Stimulated activated CD4-positive, alpha-beta T cell treated with anti-CD3 and anti-CD28 coated beads, Interleukin-1b, Interleukin-23, amount 100 ng/mL, for 24 hours (primary cell): Measurements from ENCODE around the gene PDZRN4.
"Not testable (repeated sequence)": the region's sequence is repeated elsewhere in the genome, so short reads cannot be mapped to it uniquely, and the experiment has no call there.

Experiments
- DNase-seq, 4 experiments: peaks; one replicate each; pipeline ENCODE4 v3.0.0-alpha.2; 2020; ENCODE audit warnings: low read depth in 4 of 4, low spot score in 1 of 4

The PDZRN4 gene

DNA sequence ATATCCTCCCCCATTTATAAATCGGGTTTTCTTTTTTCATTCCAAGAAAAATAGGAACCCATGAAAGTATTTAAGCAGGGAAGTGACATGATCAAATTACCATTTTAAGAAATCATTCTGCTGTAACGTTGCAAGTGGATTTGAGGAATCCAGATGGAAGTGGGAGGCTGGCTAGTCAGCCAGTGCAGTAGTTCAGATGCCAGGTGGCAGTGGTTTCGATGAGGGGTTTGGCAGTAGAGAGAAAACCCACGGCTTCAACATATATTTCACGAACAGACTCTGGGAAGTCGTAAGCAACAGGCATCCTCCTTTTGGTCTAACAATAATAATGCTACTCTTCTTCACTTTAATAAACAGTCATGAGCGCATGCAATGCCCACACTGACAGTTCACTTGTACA lies 25.0 kb downstream of the PDZRN4 start:
- no peak for DNase-seq

DNA sequence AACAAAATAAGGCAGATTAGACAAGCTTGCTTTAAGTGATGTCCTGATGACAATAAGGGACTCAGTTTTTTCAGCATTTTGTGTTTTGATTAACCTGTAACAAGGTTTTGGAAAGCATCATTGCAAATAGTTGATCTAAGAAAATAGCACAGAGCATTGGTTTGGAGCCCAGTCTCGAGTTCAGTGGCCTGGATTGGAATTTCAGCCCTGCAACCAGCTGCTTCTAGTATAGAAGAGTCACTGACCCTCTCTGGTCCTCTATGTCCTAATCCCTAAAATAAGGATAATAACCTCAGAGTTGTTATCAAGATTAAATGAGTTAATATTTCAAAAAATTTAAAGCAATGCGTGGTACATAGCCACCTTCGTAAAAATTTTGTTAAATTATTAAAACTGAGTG lies 25.5 kb downstream of the PDZRN4 start:
- DNase-seq = no peak

DNA sequence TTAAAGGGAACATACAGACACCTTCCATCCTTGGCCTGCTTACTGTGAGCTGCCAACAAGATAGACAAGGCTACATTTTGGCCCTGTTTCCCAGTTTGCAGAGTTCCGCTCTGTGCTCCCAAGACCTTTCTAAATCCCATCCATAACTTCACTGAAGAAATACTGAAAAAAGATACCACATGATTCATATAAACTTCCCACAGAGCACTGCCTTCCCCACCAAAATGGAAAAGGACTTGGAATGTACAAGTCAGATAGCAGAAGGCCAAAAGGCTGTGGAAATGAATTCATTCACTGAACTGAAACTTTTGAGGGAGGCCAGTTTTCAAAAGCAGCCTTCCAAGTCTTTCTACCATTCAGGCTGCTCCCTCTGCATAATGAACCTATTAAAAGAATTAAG lies 29.6 kb downstream of the PDZRN4 start:
- no peak for DNase-seq

DNA sequence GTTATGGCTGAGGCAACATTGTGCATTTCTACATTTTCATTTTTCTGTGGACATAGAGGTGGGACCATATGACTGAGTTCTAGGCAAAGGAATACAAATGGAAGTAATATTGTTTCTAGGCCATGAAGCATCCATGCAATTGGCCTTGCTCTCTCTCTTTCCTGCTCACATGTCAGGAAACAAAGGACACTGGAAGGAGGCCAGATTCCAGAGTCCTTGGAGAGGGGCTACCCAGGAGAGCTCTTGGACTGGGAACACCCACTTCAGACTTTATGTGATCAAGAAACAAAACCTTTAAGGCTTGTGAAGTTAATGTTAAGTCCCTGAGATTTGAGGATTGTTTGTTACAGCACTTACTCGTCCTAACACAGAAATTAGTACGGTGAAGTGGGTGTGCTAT lies 32.8 kb downstream of the PDZRN4 start:
- no peak for DNase-seq

DNA sequence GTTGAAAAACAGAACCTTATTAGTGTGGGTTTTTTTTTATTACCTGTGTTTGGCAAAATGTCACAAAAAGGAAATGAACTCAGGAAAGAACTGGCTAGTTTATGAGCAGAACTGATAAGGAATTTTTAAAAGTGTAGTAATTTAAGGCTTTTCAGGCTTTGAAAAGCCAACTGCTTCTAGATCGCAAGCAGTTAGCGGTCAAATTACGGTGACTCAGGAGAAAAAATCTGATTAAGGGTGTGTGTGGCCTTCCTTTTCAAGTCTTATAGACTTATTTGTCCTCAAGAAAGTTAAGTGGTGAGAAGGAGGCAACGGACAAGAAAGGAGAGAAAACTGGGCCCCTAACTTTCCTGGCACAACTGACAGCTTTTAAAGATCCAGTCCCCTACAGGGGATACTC lies 33.4 kb downstream of the PDZRN4 start:
- no peak for DNase-seq

DNA sequence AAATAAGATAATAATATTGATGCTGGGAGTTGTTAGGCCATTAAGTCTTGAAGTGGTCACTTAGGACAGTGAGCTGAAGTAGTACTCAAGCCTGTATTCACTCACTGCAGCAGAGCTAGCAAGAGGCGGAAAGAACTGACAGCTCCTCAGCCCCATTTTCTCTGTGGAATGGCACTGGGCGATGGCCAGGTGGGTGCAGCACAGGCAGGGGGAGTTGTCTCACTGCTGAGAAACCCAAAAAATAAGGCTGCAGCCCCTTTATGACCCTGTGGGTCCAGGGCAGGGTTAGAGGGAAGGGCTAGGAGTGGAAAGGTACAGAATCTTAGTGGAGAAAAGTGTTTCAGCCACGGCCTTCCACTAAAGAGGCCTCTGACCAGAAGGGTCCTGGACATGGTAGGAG lies 35.5 kb downstream of the PDZRN4 start:
- no peak for DNase-seq

DNA sequence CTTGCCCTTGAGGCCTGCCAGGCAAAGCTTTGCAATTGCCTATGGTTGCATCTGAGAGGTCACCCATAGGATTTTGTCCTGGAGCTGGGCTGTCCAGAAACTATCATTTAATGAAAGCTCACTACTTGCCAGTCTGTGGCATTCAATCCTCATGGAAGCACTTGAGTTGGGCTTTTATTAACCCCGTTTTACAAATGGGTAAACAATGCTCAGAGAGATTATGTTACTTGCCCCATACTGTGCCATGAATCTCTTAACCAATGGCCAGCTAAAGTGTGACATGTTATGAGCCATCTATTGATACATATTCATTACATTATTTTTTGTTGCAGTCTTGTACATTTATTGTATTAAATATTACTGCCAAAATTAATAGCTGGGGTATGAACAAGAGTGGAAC lies 35.9 kb downstream of the PDZRN4 start:
- DNase-seq = no peak

DNA sequence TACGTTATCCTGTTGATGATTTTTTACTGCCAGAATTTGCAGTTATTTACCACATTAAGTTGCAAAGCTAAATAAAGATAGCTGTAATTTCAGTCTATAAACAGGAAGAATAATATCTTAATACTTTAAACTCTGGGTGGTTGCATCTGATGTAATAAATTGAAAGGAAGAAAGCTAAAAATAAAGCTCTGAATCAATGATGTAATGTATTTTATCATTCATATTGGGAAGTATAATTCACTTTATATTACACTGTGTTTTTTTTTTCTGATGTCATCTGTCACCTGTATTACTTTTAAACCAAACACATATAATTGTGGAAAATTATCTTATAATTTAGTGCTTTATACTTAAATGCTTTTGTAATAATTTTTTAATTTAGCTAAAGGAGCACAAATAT lies 37.1 kb downstream of the PDZRN4 start:
- DNase-seq = no peak

DNA sequence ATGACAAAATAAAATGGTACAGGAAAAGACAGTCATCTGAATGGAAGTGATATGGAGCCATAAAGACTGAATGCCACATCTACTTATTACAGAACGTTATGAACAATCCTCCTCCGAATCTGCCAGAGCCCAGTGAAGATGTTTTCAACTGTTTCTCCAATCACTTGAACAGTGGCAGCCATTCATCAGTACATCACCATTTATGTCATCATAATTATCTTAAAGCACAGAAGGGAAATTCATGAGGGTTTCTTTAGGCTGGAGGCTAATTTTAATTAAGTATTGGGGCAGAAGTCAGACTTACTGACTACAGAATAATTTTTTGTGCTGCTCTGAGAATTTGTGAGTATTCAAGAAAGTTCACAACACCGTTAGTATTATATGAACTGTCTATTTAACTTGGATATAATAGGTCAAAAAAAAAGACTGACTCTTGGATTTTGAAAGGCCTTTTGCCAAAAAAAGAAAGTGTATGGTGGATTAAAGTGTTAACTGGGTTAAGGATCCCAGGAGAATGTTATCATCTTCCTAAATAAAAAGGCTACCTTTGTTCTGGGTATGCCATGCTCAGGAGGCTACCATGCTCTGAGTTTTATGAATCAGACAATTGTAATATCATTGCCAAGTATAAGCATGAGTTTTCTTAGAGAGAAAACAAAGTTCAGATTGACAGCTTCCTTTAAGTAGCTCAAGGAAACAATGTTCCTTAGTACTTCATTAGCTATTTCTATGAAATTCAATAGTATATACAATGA lies 40.1 kb downstream of the PDZRN4 start:
- no peak for DNase-seq

DNA sequence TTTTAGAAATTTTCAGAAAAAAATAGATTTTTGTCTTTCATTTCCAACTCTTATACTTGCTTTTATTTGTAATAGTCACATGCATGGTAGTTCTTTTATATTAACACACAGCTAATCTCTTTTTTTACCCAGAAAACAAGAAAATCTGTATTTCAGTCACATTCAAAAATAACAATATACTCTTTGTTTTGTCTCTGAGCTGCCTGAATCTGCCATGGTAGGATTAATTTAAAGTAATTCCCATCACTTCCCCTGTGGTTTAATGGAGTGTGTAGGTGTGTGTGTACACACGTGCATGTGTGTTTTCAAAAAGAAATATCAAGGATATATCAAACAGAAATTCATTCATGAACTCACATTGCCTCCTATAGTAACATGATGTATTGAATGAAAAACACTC lies 42.6 kb downstream of the PDZRN4 start:
- DNase-seq = no peak

DNA sequence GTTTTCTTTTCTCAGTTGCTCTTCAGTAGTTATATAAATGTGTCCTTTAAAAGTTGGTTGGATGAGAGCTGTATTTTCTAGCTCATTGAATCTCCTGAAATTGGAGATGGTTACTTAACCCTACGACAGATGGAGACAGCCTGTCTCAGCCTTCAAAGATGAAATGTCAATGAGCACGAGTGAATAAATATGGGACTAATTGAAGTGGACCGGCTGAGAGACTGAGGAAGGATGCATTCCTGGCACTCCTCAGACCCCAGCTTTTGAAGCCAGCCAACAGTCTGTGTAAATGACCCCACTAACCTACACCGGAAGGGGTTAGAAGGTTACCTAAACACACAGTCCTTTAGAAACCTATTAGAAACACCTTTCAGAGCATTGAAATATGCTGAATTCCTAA lies 46.6 kb downstream of the PDZRN4 start:
- no peak for DNase-seq

DNA sequence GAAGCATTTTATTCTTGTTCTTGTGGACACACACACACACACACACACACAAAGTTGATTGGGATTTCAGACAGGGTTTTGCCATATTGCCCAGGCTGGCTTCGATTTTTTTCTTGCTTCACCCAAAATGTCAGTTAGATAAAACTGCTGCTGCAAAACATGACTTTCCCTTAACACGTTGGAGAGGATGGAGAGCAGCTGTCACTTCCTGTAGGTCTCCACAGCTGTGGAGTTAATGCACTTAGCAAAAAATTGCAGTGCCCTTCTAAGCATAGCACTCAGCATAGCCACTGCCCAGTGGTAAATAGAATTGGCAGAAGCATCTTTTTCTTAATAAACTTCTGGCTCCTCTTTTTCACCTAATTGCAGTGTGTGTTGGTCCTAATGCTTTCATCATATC lies 54.5 kb downstream of the PDZRN4 start:
- DNase-seq = no peak

DNA sequence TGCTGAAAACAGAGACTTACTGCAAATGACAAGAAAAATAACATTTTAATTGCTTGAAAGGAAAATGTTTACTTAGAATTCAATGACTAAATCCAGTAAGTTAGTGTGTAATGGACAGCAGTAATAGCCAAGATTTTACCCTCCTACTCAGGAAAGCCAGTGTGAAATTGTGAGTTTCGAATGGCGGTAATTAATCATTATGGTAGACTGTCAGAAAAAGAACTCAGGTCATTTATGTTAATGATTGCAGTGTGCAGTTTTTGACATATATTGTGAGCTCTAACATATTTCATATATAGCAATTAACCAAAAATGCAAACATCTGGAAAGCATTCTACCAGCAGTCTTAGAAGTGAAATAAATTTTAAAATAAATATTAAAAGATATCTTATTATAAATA lies 60.3 kb downstream of the PDZRN4 start:
- no peak for DNase-seq

DNA sequence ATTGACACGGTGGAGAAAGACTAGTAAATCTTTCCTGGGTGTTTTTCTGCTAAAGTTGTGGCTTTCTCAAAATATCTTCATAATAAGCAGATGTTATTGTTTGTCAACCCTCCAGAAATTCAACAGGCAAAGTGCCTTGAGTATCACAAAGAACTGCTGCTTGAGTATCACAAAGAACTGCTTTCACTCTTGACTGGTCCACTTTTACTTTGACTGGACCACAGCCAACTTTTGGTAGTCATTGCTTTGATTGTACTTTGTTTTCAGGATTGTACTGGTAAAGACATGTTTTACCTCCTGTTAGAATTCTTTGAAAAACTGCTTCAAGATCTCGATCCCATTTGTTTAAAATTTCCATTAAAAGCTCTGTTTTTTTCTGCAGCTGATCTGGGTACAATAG lies 62.6 kb downstream of the PDZRN4 start:
- DNase-seq = no peak

DNA sequence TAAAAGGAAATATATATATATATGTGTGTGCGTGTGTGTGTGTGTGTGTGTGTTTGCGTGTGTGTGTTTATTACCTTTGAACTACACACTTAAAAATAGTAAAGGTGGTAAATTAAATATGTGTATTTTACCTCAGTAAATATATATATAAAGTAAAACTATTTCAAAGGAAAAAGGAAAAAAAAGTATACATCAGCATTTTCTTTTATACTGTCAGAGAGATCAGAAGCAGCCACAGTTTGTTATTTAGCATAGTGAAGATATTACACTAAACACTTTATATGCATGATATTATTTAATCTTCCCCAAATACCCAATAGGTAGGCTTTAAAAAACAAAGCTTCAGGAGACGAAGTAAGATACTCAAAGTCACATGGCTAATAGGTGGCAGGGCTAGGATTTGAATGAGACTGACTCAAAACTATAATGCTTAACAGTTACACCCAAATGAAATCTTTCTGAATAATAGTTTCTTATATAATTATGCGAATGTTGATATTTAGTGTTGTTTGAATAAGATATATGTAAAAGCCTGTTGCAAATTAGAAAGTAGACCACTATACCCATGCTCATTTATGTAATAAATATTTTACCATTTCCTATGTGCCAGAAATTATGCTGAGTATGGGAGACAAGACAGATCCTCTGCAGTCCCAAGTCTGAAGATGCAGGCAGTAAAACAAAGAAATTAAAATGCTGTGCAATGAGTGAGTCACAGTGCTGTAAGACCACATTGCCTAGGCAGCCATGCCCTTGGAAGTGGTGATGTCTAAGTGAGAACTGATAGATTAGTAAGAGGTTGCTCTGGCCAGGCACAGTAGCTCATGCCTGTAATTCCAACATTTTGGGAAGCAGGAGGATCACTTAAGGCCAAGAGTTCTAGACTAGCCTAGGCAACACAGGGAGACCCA lies 66.1 kb downstream of the PDZRN4 start:
- no peak for DNase-seq

DNA sequence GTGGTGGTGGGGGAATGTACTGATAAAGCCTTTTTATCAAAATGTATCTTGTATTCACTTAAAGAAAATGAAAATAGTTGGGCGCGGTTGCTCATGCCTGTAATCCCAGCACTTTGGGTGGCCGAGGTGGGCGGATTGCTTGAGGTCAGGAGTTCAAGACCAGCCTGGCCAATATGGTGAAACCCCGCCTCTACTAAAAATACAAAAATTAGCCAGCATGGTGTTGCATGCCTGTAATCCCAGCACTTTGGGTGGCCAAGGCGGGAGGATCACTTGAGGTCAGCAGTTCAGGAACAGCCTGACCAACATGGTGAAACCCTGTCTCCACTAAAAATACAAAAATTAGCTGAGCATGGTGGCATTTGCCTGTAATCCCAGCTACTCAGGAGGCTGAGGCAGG lies 75.1 kb downstream of the PDZRN4 start:
- not testable (repeated sequence) for DNase-seq

DNA sequence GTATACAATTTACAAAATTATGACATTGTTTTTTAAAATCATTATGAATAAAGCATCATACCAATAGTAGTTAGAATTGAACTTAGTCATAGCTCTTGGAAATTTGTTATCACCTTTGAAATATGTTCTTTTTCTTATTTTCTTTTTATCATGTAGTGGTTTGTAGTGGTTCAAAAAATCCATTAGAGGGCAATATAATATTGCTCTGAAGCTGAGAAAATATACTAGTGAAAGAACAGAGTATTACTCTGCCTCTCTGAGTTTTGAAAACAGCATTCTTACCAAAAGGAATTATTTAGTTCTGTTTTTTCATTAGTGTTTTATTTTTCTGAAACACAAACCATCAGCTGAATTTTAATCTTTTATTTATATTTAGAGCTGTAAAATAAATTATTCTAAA lies 76.2 kb downstream of the PDZRN4 start:
- DNase-seq = no peak

DNA sequence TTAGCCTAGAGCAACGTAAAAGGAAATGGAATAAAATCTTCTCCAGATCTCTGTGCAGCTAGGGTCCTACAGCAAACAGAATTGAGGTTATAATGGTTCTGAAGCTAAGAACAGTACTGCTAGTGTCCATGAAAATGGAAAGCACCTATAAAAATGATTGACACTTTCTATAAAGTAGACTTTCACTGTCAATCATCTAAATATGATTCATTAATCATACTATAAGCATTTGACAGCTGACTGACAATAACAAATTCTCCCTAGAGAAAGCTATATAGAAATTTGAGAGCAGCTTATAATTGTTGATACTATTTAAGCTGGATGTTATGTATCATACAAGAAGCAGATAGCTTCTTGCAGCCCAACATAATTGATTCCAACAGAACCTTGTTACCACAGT lies 80.9 kb downstream of the PDZRN4 start:
- DNase-seq = no peak

DNA sequence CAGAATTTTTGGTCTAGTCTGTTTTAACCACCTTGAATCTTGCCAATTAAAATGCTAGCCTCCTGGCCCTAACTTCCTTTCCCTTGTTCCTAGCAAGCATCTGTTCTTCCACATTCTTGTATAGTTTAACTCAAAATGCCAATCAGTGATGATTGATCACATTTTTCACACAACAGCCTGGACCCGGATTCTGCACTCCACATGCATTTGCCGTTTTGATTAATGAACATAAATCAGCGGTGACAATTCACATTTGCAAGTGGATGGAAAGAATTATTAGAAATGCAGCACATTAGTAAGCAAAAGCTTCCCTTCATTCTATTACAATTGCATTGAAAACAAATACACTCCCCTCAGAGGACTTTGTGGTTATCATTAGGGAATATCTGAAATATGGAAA lies 83.4 kb downstream of the PDZRN4 start:
- no peak for DNase-seq

DNA sequence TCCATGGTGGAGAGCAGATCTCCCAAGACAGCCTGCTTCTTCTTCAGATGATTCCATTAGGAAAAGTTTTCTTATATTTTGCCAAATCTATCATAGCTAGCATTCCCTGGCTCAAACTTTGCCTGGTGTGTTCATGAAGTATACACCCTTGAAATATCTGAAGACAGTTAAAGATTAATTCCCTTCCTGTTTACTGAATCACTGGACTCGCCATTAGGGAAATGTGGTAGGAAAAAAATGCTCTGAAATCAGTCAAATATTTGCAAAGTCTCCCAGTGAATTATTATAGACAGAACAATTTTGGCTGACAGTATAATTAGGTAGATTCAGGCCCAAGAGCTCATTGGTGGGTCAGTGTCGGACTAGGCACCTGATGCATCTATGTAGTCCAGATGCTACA lies 86.5 kb downstream of the PDZRN4 start:
- no peak for DNase-seq

DNA sequence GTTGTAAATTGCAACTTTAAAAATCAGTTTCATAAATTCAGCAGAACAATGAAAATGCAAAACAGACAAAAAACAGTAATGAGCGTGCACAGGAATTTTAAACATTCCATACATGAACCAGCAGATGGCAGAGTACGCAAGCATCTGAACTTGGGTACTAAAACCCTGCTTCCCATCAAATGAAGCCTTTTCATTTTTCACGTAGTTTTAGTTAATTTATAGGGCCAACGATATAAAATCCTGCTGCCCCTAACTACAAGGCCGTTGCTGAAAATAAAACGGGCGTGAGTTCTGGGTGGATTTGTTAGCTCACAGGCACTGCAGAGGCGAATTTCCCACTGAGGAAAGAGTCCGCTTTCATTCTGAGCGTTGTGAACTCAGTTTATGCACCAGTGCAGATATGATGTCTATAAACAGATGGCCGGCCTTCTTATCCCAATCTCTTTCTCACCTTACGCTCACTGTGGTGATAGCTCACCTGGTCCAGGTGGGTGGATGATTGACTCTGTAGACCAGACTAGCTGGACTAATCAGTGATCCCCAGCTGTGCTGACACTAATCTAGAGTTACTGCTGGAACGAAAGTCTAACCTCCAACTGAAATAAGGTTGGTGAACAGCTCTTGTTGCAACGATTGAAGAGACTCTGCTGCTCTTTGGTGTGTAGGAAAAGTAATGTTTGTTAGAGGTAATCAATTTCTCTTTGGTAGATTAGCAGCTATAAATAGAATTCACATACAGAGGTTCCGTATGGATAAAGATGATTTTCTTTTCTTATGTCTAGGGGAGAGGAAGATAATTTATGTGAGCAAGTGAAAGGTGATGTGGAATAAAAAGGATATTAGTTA lies 89.2 kb downstream of the PDZRN4 start:
- no peak for DNase-seq

DNA sequence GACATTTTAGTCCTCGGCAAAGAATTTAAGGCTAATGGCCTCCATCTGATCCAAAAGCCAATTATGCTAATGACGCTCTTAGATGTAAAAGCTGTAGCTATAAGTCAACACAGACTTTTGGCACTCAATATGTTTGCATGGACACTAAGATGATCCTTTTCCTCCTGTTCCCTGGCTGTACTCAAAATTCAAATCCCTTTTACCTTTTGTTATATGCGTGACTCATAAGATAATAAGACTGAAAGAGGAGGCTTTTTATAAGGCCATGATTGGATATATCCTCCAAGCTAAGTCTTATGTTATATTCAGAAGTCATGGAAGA lies 89.8 kb downstream of the PDZRN4 start:
- DNase-seq = no peak
